ENCODE measurements around the gene RLN2.
"Not testable (repeated sequence)": the region's sequence is repeated elsewhere in the genome, so short reads cannot be mapped to it uniquely, and the experiment has no call there.

Gene RLN2, protein sequence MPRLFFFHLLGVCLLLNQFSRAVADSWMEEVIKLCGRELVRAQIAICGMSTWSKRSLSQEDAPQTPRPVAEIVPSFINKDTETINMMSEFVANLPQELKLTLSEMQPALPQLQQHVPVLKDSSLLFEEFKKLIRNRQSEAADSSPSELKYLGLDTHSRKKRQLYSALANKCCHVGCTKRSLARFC

DNA sequence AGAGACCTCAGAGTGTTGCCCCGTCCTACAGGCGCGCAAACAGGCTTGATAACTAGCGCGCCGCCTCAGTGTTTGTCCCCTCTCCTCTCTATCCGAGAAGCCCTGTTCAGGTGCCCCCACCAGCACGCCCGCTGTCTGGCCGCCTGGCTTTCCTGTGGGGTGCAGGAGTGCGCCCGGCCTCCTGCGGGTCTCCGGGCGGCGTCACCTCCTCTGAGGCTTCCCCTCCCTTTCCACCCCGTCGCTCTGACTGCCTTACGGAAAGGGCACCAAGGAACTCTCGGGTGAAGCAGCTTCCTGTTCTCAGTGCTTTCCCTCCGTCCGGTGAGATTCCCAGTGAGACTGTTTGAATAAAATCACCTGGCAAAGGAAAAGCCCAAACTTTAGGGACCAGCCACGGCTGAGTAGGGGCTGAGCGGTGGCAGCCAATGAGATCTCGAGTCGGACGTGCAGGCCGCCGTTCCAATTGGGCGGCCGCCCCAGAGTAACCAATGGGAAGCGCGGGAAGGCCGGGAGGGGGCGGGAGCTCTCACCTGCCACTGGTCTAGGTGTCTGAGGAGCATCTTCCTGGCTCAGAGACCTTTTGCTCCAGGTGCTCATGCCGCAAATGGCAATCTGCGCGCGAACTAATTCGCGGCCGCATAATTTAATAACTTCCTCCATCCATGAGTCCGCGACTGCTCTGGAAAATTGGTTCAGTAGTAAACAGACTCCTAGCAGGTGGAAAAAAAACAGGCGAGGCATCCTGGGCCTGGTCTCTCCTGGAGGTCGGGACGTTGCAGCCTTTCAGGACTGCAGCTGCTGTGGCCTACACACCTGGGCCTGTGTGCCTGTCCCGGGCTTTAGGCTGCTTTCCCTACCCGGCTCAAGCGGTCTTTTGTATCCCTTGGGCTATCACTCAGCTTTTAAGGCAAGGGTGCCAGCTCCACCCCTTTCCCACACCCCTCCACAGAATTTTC lies at the start of gene RLN2:
TSS of gene RLN2 (minus strand) at position 877 of the 956 bp plus-strand sequence. CDS start at position 741, 136 bp downstream.
- DNase-seq (ENCODE audit: low spot score): not testable (repeated sequence)

DNA sequence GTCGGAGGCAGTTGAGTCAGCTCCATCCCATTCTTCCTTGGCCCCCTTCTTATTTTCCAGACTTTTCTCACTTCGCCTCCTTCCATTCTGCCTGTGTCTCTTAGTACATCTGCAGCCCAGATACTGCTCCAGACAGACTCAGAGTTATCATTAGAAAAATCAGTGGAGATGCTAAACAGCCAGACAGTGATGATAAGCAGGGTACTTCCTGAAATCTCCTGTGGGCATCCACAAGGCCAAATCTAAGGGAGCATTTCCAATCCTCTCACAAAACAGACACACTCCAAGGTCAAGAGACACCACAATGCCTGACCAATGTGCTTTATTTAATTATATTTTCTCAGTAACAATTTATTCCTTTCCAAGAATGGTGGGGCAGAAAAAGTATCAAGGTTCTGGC lies 49.7 kb upstream of the RLN2 start:
- DNase-seq (ENCODE audit: low spot score): no peak

DNA sequence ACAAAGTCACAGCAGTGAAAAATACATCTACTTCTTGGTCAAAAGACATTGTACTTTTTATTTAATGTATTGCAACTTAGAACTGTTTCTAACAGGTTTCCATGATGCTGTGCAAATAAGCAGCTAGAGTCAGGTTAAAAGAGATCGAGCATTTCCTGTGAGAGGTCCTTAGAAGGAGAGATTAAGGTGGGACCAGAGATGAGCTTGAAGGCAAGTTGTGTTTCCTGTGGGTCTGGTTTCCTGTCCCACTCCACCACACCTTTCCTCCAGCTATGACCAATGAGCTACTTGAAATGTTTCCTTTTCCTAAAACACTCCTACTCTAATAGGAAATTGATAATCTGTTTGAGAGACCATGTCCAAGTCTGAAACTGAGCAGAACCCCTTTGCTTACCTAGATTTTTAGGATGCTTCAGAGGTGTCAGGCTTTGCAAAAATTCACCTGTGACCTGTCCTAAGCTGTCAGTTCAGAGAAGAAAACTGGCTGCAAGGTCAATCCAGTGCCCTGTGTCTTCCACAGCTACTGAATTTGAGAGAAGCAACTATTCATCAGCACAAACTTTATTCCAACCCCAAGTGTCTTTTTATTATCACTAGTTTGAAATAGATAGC lies 48.2 kb upstream of the RLN2 start:
- DNase-seq (ENCODE audit: low spot score): peak; percentile 39

DNA sequence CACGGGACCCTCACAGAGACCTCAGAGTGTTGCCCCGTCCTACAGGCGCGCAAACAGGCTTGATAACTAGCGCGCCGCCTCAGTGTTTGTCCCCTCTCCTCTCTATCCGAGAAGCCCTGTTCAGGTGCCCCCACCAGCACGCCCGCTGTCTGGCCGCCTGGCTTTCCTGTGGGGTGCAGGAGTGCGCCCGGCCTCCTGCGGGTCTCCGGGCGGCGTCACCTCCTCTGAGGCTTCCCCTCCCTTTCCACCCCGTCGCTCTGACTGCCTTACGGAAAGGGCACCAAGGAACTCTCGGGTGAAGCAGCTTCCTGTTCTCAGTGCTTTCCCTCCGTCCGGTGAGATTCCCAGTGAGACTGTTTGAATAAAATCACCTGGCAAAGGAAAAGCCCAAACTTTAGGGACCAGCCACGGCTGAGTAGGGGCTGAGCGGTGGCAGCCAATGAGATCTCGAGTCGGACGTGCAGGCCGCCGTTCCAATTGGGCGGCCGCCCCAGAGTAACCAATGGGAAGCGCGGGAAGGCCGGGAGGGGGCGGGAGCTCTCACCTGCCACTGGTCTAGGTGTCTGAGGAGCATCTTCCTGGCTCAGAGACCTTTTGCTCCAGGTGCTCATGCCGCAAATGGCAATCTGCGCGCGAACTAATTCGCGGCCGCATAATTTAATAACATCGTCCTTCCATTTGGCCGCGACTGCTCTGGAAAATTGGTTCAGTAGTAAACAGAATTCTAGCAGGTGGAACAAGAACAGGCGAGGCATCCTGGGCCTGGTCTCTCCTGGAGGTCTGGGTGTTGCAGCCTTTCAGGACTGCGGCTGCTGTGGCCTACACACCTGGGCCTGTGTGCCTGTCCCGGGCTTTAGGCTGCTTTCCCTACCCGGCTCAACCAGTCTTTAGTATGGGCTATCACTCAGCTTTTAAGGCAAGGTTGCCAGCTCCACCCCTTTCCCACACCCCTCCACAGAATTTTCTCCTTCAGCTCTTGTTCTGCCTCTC lies 34.8 kb upstream of the RLN2 start, which contains the start of gene RLN1:
TSS of gene RLN1 (minus strand) at position 885 of the 990 bp plus-strand sequence. CDS start at position 755, 130 bp downstream.
- DNase-seq (ENCODE audit: low spot score): not testable (repeated sequence)

DNA sequence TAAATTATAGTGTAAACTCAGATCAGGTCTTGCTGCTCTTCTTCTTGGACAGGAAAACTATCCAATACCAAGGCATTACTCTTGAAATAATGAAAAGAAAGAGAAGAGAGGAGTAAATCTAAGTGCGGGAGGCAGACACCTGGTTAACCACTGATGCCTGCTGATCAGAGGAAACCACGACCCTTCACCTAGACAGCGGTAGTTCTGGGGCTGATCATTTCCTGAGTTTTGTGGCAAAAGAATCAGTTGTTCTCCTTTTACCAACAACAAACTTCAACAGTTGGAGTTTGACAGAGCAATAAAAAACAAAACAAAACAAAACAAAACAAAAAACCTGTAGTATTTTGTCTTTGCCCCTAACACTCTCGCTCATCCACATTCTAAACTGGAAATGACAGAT lies 32.2 kb upstream of the RLN2 start:
- DNase-seq (ENCODE audit: low spot score): peak; percentile 59

DNA sequence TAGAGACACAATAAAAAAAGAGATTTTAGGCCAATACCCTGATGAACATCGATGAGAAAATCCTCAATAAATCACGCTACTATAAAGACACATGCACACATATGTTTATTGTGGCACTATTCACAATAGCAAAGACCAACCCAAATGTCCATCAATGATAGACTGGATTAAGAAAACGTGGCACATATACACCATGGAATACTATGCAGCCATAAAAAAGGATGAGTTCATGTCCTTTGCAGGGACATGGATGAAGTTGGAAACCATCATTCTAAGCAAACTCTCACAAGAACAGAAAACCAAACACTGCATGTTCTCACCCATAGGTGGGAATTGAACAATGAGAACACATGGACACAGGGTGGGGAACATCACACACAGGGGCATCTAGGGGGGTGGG lies 26.8 kb upstream of the RLN2 start:
- not testable (repeated sequence) for DNase-seq (ENCODE audit: low spot score)

DNA sequence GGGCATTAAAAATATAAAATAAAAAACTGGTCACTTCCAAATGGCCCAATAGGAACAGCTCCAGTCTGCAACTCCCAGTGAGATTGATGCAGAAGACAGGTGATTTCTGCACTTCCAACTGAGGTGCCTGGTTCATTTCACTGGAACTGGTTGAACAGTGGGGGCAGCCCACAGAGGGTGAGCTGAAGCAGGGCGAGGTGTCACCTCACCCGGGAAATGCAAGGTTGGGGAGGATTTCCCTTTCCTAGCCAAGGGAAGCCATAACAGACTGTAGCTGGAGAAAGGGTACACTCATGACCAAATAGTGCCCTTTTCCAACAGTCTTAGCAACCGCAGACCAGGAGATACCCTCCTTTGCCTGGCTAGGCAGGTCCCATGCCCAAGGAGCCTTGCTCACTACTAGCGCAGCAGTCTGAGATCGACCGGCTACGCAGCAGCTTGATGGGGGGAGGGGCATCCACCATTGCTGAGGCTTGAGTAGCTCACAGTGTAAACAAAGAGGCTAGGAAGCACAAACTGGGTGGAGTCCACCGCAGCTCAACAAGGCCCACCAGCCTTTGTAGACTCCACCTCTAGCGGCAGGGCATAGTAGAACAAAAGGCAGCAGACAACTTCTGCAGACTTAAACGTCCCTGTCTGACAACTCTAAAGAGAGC lies 22.5 kb upstream of the RLN2 start:
- peak; percentile 65 for DNase-seq (ENCODE audit: low spot score)

DNA sequence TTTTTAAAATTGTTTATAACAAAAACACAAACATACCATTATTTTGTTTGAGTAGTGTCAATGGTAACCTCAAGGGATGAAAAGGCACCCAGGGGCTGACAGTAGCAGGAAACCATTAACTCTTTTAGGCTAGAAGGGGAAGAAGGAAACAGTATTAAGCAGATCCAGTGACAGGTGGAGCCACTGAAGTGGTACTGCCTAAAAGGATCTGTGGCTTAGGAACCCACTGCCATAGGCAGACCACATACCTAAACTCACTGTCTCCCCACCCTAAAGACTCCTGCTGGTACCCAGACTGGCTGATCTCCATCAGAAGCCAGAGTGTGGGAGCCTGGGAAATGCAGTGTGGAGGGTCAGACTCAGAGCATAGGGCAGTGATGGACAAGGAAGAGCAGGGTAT lies 21.7 kb upstream of the RLN2 start:
- DNase-seq (ENCODE audit: low spot score): no peak

DNA sequence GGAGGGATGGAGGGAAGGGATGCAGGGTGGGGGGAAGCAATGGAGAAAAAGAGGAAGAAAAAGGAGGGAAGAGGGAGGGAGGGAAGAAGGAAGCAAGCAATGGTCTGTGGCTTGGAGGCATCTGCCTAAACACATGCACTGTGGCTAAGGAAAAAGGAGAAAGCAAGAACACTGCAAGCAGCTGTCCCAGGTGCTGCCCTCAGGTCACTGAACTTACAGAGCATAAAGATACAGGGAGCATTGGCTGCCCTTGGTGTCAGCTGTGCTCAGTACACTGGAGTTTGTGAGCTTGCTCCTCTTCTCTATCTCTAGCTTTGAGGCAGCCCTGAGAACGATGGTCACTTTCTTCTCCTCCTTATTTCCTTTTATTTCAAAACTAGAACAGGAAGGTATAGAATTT lies 17.1 kb upstream of the RLN2 start:
- not testable (repeated sequence) for DNase-seq (ENCODE audit: low spot score)

DNA sequence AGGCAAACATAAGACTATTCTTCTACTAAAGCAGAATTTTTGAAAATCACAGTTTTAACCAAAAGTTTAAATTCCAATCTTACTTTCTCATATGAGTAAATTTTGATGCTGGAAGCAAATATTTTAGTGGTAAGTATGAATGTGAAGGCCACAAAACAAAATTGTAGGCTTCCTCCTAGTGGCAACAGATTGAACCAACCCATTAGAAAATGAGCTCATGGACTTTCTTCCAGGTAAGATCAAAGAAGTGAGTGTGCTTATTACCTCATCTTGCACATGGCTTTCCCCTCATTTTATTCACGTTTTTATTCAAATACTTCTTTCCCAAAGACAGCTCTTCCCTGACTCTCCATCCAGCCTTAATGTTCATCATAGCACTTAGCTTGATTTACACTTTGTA lies 16.5 kb upstream of the RLN2 start:
- DNase-seq (ENCODE audit: low spot score): no peak

DNA sequence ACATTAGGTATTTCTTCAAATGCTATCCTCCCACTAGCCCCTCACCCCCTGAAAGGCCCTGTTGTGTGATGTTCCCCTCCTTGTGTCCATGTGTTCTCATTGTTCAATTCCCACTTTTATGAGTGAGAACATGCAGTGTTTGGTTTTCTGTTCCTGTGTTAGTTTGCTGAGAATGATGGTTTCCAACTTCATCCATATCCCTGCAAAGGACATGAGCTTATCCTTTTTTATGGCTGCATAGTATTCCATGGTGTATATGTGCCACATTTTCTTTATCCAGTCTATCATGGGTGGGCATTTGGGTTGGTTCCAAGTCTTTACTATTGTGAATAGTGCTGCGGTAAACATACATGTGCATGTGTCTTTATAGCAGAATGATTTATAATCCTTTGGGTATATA lies 11.9 kb upstream of the RLN2 start:
- not testable (repeated sequence) for DNase-seq (ENCODE audit: low spot score)

DNA sequence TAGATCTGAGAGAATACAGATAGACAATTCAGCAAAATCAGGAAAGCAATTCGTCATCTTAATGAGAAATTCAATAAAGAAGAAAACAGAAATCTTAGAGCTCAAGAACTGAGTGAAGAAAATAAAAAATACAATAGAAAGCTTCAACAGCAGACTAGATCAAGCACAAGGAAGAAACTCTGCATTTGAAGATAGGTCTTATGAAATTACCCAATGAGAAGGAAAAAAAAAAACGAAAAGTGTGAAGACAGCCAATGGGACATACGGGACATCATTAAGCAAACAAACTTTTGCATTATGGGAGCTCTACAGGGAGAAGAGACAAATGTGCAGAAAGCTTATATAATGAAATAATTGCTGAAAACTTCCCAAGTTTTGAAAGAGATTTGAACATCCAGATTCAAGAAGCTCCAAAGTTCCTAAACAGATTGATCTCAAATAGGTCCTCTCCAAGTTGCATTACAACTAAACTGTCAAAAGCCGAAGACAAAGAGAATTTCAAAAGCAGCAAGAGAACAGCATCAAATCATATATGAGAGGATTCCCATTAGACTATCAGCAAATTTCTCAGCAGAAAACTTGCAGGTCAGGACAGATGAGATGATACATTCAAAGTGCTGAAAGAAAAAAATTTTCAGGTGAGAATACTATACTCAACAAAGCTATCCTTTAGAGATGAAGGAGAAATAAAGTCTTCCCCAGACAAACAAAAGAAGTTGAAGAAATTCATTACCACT lies 10.8 kb upstream of the RLN2 start:
- no peak for DNase-seq (ENCODE audit: low spot score)

DNA sequence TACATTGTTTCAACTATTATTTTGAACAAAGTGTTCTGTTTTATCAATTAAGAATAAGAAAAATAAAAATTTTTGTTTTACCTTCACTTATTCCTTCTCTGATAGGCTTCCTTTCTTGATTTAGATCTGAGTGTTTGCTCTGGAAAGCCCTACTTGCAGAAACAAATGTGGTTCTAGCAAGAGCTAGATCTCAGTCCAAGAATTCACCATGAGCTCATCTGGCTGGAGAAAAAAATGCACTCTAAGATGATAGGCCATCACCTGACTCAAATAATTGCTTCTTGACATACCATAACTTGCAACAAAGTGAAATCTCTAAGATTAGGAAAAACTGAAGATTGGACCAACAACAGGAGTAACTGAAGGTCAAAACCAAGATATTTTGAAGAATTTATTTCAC lies 6.3 kb upstream of the RLN2 start:
- no peak for DNase-seq (ENCODE audit: low spot score)

DNA sequence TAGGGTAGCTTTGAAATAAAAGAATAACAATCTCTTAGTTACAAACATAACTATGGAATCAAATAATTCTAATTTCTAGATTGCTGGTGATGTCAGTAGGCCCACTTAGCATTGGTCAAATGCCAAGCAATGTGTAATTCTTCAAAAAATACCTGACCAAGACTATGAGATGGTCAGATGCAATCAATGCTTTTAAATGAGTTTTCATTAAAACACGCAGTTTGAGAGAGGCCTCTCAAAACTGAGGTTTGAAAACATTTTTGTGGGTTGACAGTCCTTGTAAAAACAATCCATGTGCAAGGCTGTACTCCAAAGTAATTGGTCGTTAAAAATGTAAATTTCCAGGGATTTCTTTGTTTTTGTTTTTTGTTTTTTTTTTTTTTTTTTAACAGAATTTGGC lies 1.2 kb upstream of the RLN2 start:
- no peak for DNase-seq (ENCODE audit: low spot score)

DNA sequence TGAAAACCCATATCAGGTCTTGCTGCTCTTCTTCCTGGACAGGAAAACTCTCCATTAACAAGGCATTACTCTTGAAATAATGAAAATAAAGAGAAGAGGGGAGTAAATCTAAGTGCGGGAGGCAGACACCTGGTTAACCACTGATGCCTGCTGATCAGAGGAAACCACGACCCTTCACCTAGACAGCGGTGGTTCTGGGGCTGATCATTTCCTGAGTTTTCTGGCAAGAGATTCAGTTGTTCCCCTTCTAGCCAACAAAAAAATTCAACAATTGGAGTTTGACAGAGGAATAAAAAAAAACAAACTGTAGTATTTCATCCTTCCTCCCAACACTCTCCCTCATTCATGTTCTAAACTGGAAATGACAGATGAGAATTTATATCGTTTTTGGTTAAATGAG lies 3.0 kb downstream of the RLN2 start:
- DNase-seq (ENCODE audit: low spot score): no peak

DNA sequence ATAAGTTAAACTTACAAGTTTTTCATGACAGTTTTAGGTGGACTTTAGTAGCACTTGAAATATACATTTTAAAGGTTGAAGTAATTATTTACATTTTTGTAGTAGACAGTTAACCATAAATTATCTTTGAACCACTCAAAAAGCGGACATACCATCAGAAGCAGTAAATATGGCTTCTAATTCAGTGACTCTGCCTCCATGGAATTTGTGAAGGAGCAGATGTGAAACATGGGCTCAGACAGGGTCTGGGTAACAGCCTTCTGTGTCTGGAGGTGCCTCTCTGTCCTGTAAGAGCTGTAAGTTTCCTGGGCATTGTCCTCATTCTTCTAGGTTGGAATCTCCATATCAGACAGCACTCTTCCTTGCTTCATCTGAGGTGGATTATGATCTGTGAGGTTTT lies 12.4 kb downstream of the RLN2 start:
- no peak for DNase-seq (ENCODE audit: low spot score)

DNA sequence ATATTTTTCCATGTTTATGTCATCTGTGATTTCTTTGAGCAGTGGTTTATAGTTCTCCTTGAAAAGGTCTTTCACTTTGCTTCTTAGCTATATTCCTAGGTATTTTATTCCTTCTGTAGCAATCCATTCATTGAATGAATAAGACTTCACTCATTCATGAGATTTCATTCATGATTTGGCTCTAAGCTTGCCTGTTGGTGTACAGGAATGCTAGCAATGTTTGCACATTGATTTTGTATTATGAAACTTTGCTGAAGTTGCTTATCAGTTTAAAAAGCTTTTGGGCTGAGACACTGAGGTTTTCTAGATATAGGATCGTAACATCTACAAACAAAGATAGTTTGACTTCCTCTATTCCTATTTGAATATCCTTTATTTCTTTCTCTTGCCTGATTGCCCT lies 15.9 kb downstream of the RLN2 start:
- no peak for DNase-seq (ENCODE audit: low spot score)

DNA sequence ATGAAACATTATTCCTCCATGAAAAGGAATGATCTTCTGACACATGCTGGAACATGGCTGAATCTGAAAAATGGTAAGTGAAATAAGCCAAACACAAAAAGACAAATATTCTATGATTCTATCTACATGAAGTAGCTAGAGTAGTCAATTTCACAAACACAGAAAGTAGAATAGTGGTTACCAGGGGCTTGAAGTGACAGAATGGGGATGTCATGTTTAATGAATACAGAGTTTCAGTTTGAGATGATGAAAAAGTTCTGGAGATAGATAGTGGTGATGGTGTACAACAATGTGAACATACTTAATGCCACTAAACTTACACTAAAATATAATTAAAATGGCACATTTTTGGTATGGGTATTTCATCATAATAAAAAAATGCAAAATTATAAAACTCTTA lies 18.3 kb downstream of the RLN2 start:
- DNase-seq (ENCODE audit: low spot score): no peak

DNA sequence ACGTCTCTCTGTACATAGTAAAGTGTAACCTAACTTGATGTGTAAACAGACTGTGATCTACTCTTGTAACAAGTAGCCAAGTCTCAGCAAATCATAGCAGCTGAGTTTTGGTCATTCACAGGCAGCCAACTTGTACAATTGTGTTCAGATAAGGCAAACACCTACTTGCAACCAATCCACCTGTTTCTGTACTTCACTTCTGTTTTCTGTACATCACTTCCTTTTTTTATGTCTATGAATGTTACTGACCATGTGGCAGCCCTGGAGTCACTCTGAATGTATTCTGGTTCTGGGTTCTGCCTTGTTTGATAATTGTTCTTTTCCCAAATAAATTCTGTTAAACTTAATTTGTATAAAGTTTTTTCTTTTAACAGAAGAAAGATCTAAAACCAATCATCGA lies 26.0 kb downstream of the RLN2 start:
- no peak for DNase-seq (ENCODE audit: low spot score)

DNA sequence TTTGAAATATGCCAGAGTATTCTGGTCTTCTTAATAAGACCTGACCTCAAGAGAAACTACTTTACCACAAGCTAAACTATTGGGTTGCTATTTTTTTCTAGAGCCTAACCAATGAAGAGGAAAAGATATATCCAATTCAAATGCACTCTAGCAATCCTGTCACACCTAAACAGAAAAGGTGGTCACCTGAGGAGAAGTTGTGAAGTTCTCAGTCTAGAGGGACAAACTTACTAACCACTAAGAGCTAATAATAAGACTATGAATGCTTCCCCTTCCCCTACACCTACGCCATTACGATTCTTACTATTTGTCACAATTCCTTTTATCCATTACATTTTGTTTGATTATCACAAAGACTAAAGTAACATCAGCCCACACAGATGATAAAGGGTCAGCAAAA lies 29.7 kb downstream of the RLN2 start:
- DNase-seq (ENCODE audit: low spot score): no peak
